IPS-15b (cell line): ENCODE data around the gene C1QTNF5.

Experiments
- H3K27me3 ChIP-seq: one replicate; pipeline ENCODE4 v1.6.1; 2013; ENCODE audit warnings: low read length; ENCODE audit not compliant: control insufficient read depth, insufficient read depth
- H3K36me3 ChIP-seq: one replicate; pipeline ENCODE4 v1.6.1; 2013; ENCODE audit warnings: low read length; ENCODE audit not compliant: control insufficient read depth, insufficient read depth
- H3K4me1 ChIP-seq: one replicate; pipeline ENCODE4 v1.6.1; 2013; ENCODE audit warnings: mild to moderate bottlenecking, low read length; ENCODE audit not compliant: control insufficient read depth, insufficient read depth
- H3K4me3 ChIP-seq: one replicate; pipeline ENCODE4 v1.5.1; 2013; ENCODE audit warnings: low read depth, low read length
- H3K9ac ChIP-seq: one replicate; pipeline ENCODE4 v1.6.1; 2013; ENCODE audit warnings: low read depth, mild to moderate bottlenecking, low read length
- H3K9me3 ChIP-seq: one replicate; pipeline ENCODE4 v1.6.1; 2013; ENCODE audit warnings: mild to moderate bottlenecking, low read length; ENCODE audit not compliant: control insufficient read depth, insufficient read depth

Gene C1QTNF5

GRCh38 chr11:119337581-119338317, 2.9 kb downstream of the C1QTNF5 start:
- Histone ChIP-seq H3K4me1 (peaks cover 13% of the 10 kb centered on the region), H3K4me3 (peak overlapping the region; percentile 54), H3K36me3 (peaks cover 8% of the 10 kb centered on the region), H3K9me3 (no peaks in the 10 kb centered on the region), H3K27me3 (peaks cover 30% of the 10 kb centered on the region), H3K9ac (peak overlapping the region; percentile 8)

GRCh38 chr11:119336744-119337469, 3.8 kb downstream of the C1QTNF5 start:
- Histone ChIP-seq H3K4me3 (peak overlapping the region; percentile 54), H3K4me1 (peaks cover 13% of the 10 kb centered on the region), H3K9me3 (no peaks in the 10 kb centered on the region), H3K27me3 (peaks cover 22% of the 10 kb centered on the region), H3K36me3 (peaks cover 8% of the 10 kb centered on the region), H3K9ac (peak overlapping the region; percentile 2)

GRCh38 chr11:119335655-119336543, 4.8 kb downstream of the C1QTNF5 start:
- H3K9me3 ChIP-seq: no peaks in the 10 kb centered on the region
- H3K9ac ChIP-seq: no peak overlapping the region
- H3K4me1 ChIP-seq: peaks cover 13% of the 10 kb centered on the region
- peaks cover 11% of the 10 kb centered on the region for H3K27me3 ChIP-seq
- H3K36me3 ChIP-seq: peaks cover 8% of the 10 kb centered on the region
- H3K4me3 ChIP-seq: peak overlapping the region; percentile 98

- no peaks in the 10 kb centered on the region for H3K9me3 ChIP-seq
- H3K9ac ChIP-seq: peak overlapping the region; percentile 87
- H3K27me3 ChIP-seq: peaks cover 9% of the 10 kb centered on the region
- peak overlapping the region; percentile 98 for H3K4me3 ChIP-seq
- H3K4me1 ChIP-seq: peaks cover 13% of the 10 kb centered on the region
- peaks cover 8% of the 10 kb centered on the region for H3K36me3 ChIP-seq
Observed at GRCh38 chr11:119335091-119335654, 5.5 kb downstream of the C1QTNF5 start.

- Histone ChIP-seq H3K36me3 (peaks cover 8% of the 10 kb centered on the region), H3K27me3 (peaks cover 6% of the 10 kb centered on the region), H3K9me3 (no peaks in the 10 kb centered on the region), H3K4me3 (peak within 1 kb of the TSS; percentile 98), H3K4me1 (peaks cover 13% of the 10 kb centered on the region), H3K9ac (peak within 1 kb of the TSS; percentile 87)
Observed at GRCh38 chr11:119334174-119334930, 6.3 kb downstream of the C1QTNF5 start, which contains the start of gene RNF26. Gene RNF26 (plus strand): TSS chr11:119334527. CDS start chr11:119335123, 596 bp downstream.

GRCh38 chr11:119332111-119332765, 8.4 kb downstream of the C1QTNF5 start:
- Histone ChIP-seq H3K36me3 (peaks cover 8% of the 10 kb centered on the region), H3K9me3 (no peaks in the 10 kb centered on the region), H3K4me3 (no peak overlapping the region), H3K4me1 (peaks cover 4% of the 10 kb centered on the region), H3K9ac (no peak overlapping the region), H3K27me3 (no peaks in the 10 kb centered on the region)

GRCh38 chr11:119330237-119330636, 10.4 kb downstream of the C1QTNF5 start:
- no peaks in the 10 kb centered on the region for H3K27me3 ChIP-seq
- no peaks in the 10 kb centered on the region for H3K9me3 ChIP-seq
- H3K4me3 ChIP-seq: no peak overlapping the region
- no peaks in the 10 kb centered on the region for H3K36me3 ChIP-seq
- H3K4me1 ChIP-seq: peaks cover 2% of the 10 kb centered on the region
- H3K9ac ChIP-seq: no peak overlapping the region

- Histone ChIP-seq H3K9me3 (no peaks in the 10 kb centered on the region), H3K36me3 (no peaks in the 10 kb centered on the region), H3K4me1 (peaks cover 2% of the 10 kb centered on the region), H3K27me3 (no peaks in the 10 kb centered on the region), H3K4me3 (no peak overlapping the region), H3K9ac (no peak overlapping the region)
Observed at GRCh38 chr11:119329320-119329719, 11.4 kb downstream of the C1QTNF5 start.

- Histone ChIP-seq H3K27me3 (no peaks in the 10 kb centered on the region), H3K9me3 (no peaks in the 10 kb centered on the region), H3K9ac (no peak overlapping the region), H3K4me1 (peaks cover 8% of the 10 kb centered on the region), H3K36me3 (no peaks in the 10 kb centered on the region), H3K4me3 (no peak overlapping the region)
Observed at GRCh38 chr11:119324189-119324588, 16.5 kb downstream of the C1QTNF5 start.

GRCh38 chr11:119323532-119324033, 17.1 kb downstream of the C1QTNF5 start:
- no peaks in the 10 kb centered on the region for H3K36me3 ChIP-seq
- no peaks in the 10 kb centered on the region for H3K9me3 ChIP-seq
- no peaks in the 10 kb centered on the region for H3K27me3 ChIP-seq
- H3K9ac ChIP-seq: no peak overlapping the region
- H3K4me1 ChIP-seq: peaks cover 15% of the 10 kb centered on the region
- no peak overlapping the region for H3K4me3 ChIP-seq
